Fibroblast of the conjunctiva (primary cell): ENCODE data around the gene RNF212B.
"Not testable (repeated sequence)": the region's sequence is repeated elsewhere in the genome, so short reads cannot be mapped to it uniquely, and the experiment has no call there.

Experiments used
- DNase-seq: peaks from one replicate; pipeline ENCODE4 v3.0.0-alpha.2; 2010; ENCODE audit warnings: low read depth

The RNF212B gene, protein sequence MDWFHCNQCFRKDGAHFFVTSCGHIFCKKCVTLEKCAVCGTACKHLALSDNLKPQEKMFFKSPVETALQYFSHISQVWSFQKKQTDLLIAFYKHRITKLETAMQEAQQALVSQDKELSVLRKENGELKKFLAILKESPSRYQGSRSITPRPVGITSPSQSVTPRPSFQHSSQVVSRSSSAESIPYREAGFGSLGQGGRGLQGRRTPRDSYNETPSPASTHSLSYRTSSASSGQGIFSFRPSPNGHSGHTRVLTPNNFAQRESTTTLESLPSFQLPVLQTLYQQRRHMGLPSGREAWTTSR

GRCh38 chr14:23237772-23238594 lies at the start of gene RNF212B:
Gene RNF212B (plus strand): TSS chr14:23237936. CDS start chr14:23240346, 2,410 bp downstream.
- peak; percentile 52 for DNase-seq

DNA sequence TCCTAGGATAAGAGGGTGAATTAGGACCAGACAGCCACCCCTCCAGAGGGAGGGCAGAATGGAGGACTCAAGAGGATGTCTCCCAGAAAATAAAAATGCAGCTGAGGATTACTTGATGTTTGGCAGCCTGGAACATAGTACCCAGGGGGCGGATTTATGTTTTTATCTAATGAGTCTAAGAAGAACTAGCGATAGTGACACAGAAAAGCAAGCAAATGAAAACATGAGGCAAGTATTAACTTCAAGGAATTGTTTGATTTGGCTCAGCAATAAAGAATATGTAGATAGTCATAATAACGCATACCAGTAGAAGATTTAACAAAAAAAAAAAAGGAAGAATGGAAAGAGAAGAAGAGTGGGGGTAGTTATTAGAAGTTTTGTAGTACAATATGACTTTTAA lies 44.3 kb upstream of the RNF212B start:
- no peak for DNase-seq

DNA sequence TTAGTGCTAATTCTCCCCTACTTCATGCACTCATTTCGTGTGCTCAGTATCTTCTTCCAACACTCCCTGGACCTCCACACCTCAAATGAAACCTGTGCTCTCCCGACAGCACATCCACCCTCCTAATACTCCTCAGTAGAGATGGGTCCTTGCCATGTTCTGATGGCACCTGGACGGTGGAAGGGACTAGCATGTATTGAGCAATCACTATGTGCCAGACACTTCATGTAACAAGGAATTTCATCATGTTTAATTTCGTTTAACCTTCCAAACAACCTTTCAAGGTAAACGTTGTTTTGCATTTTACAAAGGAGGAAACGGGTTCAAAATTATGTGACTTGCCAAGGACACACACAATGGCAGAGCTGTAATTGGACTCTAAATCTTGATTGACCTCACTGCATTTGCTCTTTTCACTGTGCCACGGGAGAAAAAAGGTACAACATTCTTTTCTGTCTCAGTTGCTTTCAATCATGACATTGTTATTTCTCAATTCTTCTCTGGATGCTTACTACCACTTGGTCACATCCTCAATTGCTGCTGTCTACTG lies 42.1 kb upstream of the RNF212B start:
- DNase-seq = no peak

GRCh38 chr14:23196487-23196886 lies 41.2 kb upstream of the RNF212B start:
- DNase-seq = not testable (repeated sequence)

GRCh38 chr14:23199141-23199540 lies 38.6 kb upstream of the RNF212B start:
- not testable (repeated sequence) for DNase-seq

DNA sequence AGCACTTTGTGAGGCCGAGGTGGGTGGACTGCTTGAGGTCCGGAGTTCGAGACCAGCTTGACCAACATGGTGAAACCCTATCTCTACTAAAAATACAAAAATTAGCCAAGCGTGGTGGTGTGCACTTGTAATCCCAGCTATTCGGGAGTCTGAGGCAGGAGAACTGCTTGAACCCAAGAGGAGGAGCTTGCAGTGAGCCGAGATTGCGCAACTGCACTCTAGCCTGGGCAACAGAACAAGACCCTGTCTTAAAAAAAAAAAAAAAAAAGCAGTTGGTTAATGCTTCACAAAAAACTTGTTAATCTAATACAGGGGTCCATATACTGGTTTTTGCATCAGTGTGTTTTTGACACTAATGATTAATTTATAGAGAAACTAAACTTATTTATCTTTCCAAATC lies 35.7 kb upstream of the RNF212B start:
- DNase-seq = no peak

- no peak for DNase-seq
These were observed 31.2 kb upstream of the RNF212B start for GRCh38 chr14:23206422-23207145.

DNA sequence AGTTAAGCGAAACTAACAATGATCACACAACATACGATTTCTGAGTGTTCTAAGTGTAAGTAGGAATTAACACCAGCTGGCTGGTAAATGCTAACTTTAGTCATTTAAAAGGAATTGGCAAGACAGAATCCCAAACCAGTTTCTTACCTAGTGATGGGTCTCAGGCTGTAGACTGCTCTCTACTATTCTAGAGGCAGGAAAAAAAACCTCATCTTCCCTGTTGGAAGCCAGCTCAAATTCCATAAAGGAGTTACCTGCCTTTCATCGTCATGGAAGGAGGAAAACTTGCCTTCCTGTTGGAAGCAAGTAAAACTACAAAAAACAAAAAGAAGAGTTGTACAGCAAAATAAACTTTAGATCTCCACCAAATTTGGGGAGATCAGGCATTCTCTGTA lies 30.6 kb upstream of the RNF212B start:
- DNase-seq = no peak

GRCh38 chr14:23208324-23208723 lies 29.4 kb upstream of the RNF212B start:
- no peak for DNase-seq

DNA sequence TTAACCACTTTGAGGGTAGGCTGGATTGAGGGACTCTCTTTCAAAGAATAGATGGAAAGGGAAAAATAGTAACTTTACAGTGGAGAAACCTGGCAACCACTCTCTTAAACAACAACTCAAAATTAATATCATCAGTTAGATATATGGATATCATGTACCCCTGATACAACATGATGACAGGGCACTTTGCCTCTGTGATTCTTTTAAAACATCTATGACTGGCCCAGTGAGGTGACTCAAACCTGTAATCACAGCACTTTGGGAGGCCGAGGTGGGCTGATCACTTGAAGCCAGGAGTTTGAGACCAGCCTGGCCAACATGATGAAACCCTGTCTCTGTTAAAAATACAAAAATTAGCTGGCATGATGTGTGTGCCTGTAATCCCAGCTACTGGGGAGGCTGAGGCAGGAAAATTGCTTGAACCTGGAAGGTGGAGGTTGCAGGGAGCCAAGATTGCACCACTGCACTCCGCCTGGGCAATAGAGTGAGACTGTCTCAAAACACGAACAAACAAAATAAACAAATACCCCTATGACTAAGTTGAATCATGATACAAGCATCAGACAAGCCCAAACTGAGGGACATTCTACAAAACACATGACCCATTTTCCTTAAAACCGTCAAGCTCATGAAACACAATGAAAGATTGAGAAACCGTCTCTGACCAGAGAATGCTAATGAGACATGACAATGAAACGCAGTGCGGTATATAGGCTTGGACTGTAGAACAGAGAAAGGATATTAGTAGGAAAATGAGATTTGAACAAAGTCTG lies 27.9 kb upstream of the RNF212B start:
- peak; percentile 22 for DNase-seq

DNA sequence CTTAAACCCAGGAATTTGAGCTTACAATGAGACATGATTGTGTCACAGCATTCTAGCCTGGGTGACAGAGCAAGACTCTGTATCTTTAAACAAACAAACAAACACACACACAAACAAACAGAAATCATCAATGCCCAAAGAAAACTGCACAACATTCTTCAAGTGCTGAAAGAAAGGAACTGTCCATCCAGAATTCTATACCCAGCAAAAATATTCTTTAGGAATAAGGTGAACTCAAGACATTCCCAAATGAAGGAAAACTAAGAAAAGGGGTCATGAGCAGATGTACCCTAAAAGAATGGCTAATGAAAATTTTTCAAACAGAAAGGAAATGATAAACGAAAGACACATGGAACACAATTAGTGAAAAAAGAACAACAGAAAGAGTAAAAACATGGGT lies 22.3 kb upstream of the RNF212B start:
- DNase-seq = no peak

GRCh38 chr14:23217032-23218020 lies 20.4 kb upstream of the RNF212B start:
- DNase-seq = no peak

- DNase-seq = no peak
These were observed 18.7 kb upstream of the RNF212B start for GRCh38 chr14:23219075-23219474.

- DNase-seq = not testable (repeated sequence)
These were observed 12.8 kb upstream of the RNF212B start for GRCh38 chr14:23224958-23225357.

DNA sequence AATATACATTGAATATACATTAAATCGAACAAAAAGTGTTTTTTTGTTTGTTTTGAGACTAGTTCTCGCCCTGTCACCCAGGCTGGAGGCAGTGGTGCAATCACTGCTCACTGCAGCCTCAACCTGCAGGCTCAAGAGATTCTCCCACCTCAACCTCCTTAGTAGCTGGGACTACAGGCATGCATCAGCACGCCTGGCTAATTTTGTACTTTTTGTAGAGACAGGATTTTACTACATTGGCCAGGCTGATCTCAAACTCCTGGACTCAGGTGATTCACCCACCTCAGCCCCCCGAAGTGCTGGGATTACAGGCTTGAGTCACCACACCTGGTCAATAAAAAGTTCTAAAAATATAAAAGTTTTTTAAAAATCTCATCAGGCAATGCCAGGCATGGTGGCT lies 10.2 kb upstream of the RNF212B start:
- DNase-seq = no peak

- no peak for DNase-seq
These were observed 8.9 kb upstream of the RNF212B start for GRCh38 chr14:23228812-23229211.

DNA sequence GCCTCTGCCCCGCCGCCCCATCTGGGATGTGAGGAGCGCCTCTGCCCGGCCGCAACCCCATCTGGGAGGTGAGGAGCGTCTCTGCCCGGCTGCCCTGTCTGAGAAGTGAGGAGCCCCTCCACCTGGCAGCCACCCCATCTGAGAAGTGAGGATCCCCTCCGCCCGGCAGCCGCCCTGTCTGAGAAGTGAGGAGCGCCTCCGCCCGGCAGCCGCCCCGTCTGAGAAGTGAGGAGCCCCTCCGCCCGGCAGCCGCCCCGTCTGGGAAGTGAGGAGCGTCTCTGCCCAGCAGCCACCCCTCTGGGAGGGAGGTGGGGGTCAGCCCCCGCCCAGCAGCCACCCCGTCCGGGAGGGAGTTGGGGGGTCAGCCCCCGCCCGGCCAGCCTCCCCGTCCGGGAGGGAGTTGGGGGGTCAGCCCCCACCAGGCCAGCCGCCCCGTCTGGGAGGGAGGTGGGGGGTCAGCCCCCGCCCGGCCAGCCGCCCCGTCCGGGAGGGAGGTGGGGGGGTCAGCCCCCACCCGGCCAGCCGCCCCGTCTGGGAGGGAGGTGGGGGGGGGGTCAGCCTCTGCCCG lies 5.4 kb upstream of the RNF212B start:
- not testable (repeated sequence) for DNase-seq

DNA sequence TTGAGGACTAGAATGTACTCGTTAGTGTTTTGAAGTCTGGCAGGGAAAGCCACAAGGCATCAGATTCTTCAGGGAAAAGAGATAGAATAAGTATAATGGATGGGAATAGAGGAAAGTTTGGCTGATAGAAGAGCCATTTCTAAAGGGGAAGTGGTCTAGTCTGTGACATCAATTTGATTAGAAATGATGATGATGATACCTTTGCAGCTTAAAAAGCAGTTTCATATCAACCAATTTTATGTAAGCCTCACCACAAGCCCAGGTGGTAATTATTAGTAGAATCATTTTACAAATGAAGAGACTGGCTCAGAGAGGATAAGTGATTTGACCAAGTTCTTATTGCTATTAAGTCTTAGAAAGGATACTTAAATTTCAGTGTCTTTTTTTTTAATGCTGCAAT lies 2.9 kb downstream of the RNF212B start:
- DNase-seq = no peak

GRCh38 chr14:23241061-23241715 lies 3.5 kb downstream of the RNF212B start:
- not testable (repeated sequence) for DNase-seq
